SK-N-SH treated with all-trans-retinoic acid at 6 μM for 48 hours (cell line): ENCODE data around the gene MYCN.
"Not testable (repeated sequence)": the region's sequence is repeated elsewhere in the genome, so short reads cannot be mapped to it uniquely, and the experiment has no call there.

Experiments used
- ZC3H10 ChIP-seq: fragments of 250-450 bp; sonication (Bioruptor Pico); IDR thresholded peaks from 2 replicates; pipeline ENCODE4 v1.5.1; 2021; ENCODE audit warnings: mild to moderate bottlenecking, moderate library complexity
- ZNF70 ChIP-seq: fragments of 450-650 bp; formaldehyde crosslinking; IDR thresholded peaks from 2 replicates; pipeline ENCODE4 v1.5.0; 2020; ENCODE audit warnings: mild to moderate bottlenecking, moderate library complexity

DNA sequence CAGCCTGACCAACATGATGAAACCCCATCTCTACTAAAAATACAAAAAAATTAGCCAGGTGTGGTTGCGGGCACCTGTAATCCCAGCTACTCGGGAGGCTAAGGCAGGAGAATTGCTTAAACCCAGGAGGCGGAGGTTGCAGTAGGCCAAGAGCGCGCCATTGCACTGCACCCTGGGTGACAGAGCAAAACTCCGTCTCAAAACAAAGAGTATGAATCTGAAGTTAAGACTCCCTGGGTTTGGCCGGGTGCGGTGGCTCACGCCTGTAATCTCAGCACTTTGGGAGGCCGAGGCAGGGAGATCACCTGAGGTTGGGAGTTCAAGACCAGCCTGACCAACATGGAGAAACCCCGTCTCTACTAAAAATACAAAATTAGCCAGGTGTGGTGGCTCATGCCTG lies 11.6 kb downstream of the MYCN start:
- TF ChIP-seq ZNF70; ZC3H10 (CRISPR knock-in tag): not testable (repeated sequence)
